ENCODE results near the gene GAS7. TPM values are rescaled to one million over a fixed set of nuclear protein-coding genes. Genes with fewer than 3 reads are reported as not detected.

The GAS7 gene
- total RNA-seq, 2 donors from 2014 or later = 69.0 to 70.8 TPM

GRCh38 chr17:10055262-10055975 lies 143.0 kb downstream of the GAS7 start:
- no peak overlapping the region for H3K4me3 ChIP-seq
- DNase-seq (ENCODE audit: low spot score) (no peak), ATAC-seq (ENCODE audit: insufficient number of reproducible peaks, low FRiP score, low read depth) (no peak)
- H3K9me3 ChIP-seq = no peaks in the 10 kb centered on the region
- no peak for TF ChIP-seq CTCF (IDR thresholded peaks at IDR 0.05)
- H3K27ac ChIP-seq = no peak overlapping the region
- peaks cover 0 to 9% of the 10 kb centered on the region in 2 donors for H3K4me1 ChIP-seq (ENCODE audit: control insufficient read depth in 1 of 2, low read depth in 2 of 2)
- H3K27me3 ChIP-seq (replicated peaks; ENCODE audit: insufficient read depth) = no peaks in the 10 kb centered on the region
- H3K36me3 ChIP-seq = no peaks in the 10 kb centered on the region

GRCh38 chr17:10053782-10054540 lies 144.4 kb downstream of the GAS7 start:
- H3K9me3 ChIP-seq = no peaks in the 10 kb centered on the region
- no peak overlapping the region for H3K27ac ChIP-seq
- no peak for TF ChIP-seq CTCF (IDR thresholded peaks at IDR 0.05)
- no peaks in the 10 kb centered on the region for H3K27me3 ChIP-seq (replicated peaks; ENCODE audit: insufficient read depth)
- no peak overlapping the region for H3K4me3 ChIP-seq
- ATAC-seq (ENCODE audit: insufficient number of reproducible peaks, low FRiP score, low read depth) = no peak
- no peaks in the 10 kb centered on the region for H3K4me1 ChIP-seq (ENCODE audit: control insufficient read depth in 1 of 2, low read depth in 2 of 2)
- no peak for DNase-seq (ENCODE audit: low spot score)
- no peaks in the 10 kb centered on the region for H3K36me3 ChIP-seq

GRCh38 chr17:10052106-10052813 lies 146.1 kb downstream of the GAS7 start:
- H3K4me1 ChIP-seq (ENCODE audit: control insufficient read depth in 1 of 2, low read depth in 2 of 2) = no peaks in the 10 kb centered on the region
- DNase-seq (ENCODE audit: low spot score) = no peak
- H3K4me3 ChIP-seq = no peak overlapping the region
- no peak for TF ChIP-seq CTCF (IDR thresholded peaks at IDR 0.05)
- no peaks in the 10 kb centered on the region for H3K9me3 ChIP-seq
- H3K36me3 ChIP-seq = no peaks in the 10 kb centered on the region
- no peak overlapping the region for H3K27ac ChIP-seq
- ATAC-seq (ENCODE audit: insufficient number of reproducible peaks, low FRiP score, low read depth) = no peak
- no peaks in the 10 kb centered on the region for H3K27me3 ChIP-seq (replicated peaks; ENCODE audit: insufficient read depth)

GRCh38 chr17:10051112-10051511 lies 147.3 kb downstream of the GAS7 start:
- ATAC-seq (ENCODE audit: insufficient number of reproducible peaks, low FRiP score, low read depth) (no peak), DNase-seq (ENCODE audit: low spot score) (no peak)
- H3K4me1 ChIP-seq (ENCODE audit: control insufficient read depth in 1 of 2, low read depth in 2 of 2) = no peaks in the 10 kb centered on the region

More at GRCh38 chr17:10051112-10051511, 147.3 kb downstream of the GAS7 start:
- no peak overlapping the region for H3K4me3 ChIP-seq
- TF ChIP-seq CTCF (IDR thresholded peaks at IDR 0.05) = no peak
- H3K27me3 ChIP-seq (replicated peaks; ENCODE audit: insufficient read depth) = no peaks in the 10 kb centered on the region
- H3K9me3 ChIP-seq = no peaks in the 10 kb centered on the region
- H3K36me3 ChIP-seq = no peaks in the 10 kb centered on the region
- peak overlapping the region in 1 of 2 donors; percentile 5 for H3K27ac ChIP-seq

Data from thoracic aorta (tissue), 2 donors.